Putamen (tissue), 1 donor: ENCODE measurements around the gene SRGAP2.
"Not testable (repeated sequence)": the region's sequence is repeated elsewhere in the genome, so short reads cannot be mapped to it uniquely, and the experiment has no call there.

Experiments used
- DNase-seq: peaks from one replicate; pipeline ENCODE4 v3.0.0-alpha.2; 2016; ENCODE audit warnings: low spot score

Gene SRGAP2

DNA sequence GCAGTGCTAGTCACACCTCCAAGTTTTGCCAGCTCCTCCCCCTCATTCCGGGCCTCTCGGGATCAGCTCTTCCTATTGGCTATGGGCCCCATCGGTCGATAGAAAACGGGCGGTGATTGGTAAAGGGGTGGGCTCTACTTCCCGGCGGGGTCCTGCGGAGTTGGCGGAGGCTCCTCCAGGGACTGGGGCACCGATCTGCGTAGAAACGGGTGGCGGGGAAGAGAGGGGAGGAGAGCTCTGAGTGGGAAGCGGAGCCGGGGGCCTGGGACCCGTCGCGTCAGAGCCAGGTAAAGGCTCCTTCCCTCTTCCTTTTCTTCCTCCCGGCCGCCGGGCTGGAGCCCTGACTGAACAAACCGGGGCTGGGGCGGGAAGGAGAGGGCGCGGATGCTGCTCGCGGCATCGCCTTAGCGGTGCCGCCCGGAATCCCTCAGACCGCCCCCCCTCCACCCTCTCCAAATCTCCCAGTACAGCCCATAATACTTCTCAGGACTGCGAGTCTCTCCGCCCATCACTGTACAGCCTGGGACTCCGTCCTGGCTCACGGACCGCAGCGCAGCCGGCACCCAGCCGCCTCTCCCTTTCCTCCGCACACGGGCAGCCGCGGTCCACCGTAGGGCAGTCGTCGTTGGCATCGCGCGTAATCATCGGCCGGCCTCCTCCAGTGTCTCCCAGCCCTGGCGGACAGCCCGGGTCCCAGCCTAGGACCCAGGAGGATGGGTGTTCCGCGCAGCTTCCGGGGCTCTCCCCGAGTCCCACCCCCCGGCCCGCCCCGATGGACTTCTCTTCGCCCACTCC, at the start of gene SRGAP2:
TSS of gene SRGAP2 (plus strand) at position 178 of the 795 bp plus-strand sequence. CDS start 2,430 bp downstream, outside the sequence.
- peak; percentile 40 for DNase-seq

- DNase-seq: not testable (repeated sequence)
Observed at GRCh38 chr1:206167350-206168029, 35.9 kb upstream of the SRGAP2 start.

- not testable (repeated sequence) for DNase-seq
Observed at GRCh38 chr1:206169794-206170193, 33.5 kb upstream of the SRGAP2 start.

DNA sequence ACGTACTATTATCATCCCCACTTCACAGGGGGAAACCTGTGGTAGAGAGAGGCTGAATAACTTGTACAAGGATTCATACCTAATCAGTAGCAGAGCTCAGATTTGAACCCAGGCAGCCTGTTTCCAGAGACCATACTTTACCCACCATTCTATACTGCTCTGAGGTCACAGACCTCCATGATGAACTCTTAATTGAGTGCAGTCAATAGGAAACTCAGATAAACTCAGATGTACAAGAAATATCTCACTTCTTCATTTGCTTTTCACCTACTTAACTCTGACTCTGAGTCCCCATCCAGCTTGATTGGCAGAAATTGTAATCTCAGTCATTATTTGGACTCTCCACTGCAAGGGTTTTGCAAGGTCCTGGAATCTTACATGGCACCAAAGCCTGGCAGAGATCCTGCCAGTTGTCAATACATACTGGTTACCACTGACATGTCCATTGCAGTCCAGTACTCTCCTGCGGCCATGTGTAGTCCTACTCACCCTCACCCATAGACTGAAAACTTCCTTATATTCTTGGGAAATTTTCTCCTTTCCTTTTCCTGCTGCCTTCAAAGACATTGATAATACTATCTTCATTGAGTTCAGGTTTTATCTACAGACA, 30.1 kb upstream of the SRGAP2 start:
- DNase-seq: not testable (repeated sequence)

DNA sequence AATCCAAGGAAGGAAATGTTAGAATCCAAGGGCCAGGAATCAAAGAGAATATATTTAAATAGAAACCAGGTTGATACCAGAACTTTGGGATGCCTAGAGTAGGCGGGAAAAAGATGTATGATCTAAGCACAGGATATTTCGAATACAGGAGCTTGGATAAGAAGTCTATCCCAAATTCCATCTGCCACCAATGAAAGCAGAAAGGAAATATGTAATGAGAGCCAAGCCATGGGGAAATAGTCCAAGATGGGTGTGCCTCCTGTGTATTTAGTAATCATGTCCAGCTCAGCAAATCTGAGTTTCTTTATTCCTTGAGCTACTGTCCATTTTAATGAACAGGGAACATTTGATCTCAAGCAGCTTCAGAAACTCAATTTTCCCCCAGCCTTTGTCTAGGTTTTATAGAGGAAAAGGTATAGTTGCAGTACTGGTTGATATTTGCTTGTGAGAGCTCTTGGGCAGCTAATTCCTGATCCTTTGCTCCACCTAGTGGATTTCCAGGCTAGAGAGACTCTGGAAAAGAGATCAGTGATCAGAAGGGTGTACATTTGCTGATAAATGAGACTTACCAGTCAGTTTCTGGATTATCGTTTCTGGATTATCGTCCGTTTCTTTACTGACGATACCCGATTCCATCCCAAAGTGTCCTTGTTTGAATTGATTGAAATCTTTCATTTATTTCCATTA, 29.0 kb upstream of the SRGAP2 start:
- DNase-seq: not testable (repeated sequence)

GRCh38 chr1:206175459-206176113, 27.8 kb upstream of the SRGAP2 start:
- DNase-seq: not testable (repeated sequence)

- not testable (repeated sequence) for DNase-seq
Observed at GRCh38 chr1:206176114-206176502, 27.2 kb upstream of the SRGAP2 start.

GRCh38 chr1:206178061-206178989, 25.0 kb upstream of the SRGAP2 start:
- not testable (repeated sequence) for DNase-seq

DNA sequence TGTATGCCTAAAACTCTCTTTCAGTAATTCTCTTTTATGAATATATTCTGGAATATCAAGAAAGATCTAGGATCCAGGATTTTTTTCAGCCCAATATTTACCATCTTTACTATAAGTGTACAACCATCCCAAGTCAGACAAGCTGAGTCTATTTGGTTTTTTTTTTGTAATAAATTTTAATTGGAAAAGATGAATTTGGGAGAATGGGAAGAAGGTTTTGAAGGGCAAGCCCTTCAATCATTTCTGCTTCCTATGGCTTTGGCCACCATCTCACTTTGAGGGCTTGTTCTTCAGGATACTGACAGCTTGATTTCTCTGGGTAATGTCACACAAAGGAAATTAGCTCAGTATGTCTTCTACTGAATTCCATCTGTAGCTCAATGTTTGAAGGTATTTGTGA, 23.7 kb upstream of the SRGAP2 start:
- not testable (repeated sequence) for DNase-seq

- not testable (repeated sequence) for DNase-seq
Observed at GRCh38 chr1:206182368-206183317, 20.7 kb upstream of the SRGAP2 start.

GRCh38 chr1:206183788-206184187, 19.6 kb upstream of the SRGAP2 start:
- not testable (repeated sequence) for DNase-seq

- not testable (repeated sequence) for DNase-seq
Observed at GRCh38 chr1:206185778-206186177, 17.6 kb upstream of the SRGAP2 start.

GRCh38 chr1:206186826-206187225, 16.5 kb upstream of the SRGAP2 start:
- not testable (repeated sequence) for DNase-seq

DNA sequence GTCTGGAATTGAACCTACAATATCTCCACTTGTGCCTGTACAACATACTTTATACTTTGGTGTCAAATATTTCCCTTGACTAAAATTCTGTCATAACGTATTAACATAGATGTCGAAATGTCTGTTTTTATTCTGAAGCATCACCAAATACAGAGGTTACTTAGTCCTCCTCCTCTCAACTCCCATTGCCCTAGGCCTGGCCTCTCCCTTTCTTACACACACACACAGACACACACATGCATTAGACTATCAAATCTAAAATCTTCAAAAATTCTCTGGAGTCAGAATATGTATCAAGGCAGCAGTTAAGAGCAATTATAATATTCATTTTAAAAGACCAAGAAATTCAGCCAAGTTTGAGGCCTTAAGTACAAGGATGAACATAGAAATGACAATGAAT, 8.2 kb upstream of the SRGAP2 start:
- not testable (repeated sequence) for DNase-seq

GRCh38 chr1:206196748-206197424, 6.5 kb upstream of the SRGAP2 start:
- DNase-seq: not testable (repeated sequence)

DNA sequence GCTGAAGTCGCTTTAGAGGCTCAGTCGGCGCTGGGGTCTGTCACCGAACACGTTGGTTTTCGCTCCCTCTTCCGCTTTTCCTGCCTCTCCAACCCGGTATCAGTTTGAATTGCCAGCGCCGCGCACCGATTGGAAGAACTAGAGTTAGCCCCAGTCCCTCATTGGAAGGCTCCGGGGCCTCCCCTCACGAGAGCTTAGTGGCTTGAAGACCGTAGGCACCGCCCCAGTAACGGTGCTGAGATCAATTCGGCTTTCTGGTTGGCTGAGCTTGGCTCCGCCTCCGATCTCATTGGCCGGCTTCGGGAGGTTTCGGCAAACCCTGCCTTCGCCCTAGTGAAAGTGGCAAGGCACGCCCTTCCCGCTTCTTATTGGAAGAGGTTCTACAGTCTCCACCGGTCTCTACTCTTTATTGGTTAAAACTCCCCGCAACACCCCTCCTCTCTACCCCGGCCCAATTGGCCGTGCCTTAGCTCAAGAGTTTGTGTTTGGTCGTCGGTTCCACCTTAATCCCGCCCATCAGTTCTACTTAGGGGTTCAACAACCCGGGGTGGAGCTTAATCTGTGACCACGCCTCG, 465 bp upstream of the SRGAP2 start, which contains the start of gene FAM72A:
TSS of gene FAM72A (minus strand) at position 51 of the 575 bp plus-strand sequence. CDS start 814 bp downstream, outside the sequence.
- peak; percentile 100 for DNase-seq

DNA sequence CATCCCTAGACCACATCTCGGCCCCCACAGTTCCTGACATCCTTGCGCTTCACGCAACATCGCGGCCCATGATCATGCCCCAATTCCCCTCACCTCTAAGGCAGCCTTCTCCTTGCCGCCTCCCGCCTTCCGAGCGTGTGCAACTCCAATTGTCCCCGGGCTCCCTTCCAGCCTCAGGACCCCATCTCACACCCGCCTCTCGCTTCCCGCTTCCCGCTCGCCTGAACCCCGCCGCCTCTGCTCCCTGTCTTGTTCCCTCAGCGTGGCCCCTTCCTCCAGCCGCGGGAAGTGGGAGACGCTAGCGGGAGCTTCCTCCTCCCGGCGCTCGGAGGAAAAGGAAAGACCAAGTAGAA, 794 bp downstream of the SRGAP2 start:
- DNase-seq: not testable (repeated sequence)

DNA sequence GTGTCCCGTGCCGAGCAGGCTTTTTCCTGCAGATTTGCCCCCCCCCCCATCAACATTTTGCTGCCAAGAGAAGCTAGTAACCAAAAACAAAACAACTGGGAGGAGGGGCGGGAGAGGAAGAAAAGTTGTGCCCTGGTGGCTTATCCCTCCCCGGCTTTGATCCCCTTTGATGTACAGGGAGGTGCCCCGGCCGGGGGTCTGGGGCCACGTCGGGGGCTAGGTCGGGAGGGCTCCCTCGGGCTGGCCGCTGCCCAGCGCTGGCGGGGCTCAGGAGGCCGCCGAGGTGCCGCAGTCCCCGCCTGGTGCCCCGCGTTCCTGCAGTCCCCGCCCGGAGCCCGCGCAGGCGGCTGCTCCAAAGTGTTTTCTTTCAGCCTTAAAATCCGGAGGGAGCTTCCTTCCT, 1.5 kb downstream of the SRGAP2 start:
- not testable (repeated sequence) for DNase-seq
